ENCODE data around the gene ANKAR.

GRCh38 chr2:189627789-189628188 lies 46.7 kb upstream of the ANKAR start:
- TF ChIP-seq CTCF (IDR thresholded peaks at IDR 0.05) (no peak), POLR2A (IDR thresholded peaks at IDR 0.05) (no peak)
